Fibroblast of skin of left quadriceps (primary cell): ENCODE measurements around the gene CFAP68.
A peak's percentile ranks its signal among the peaks of the same experiment; 100 is the strongest.
"Not testable (repeated sequence)": the region's sequence is repeated elsewhere in the genome, so short reads cannot be mapped to it uniquely, and the experiment has no call there.

Experiments
- DNase-seq, 2 experiments: peaks; one replicate each; pipeline ENCODE4 v3.0.0-alpha.2; 2013; ENCODE audit warnings: low read depth in 2 of 2

CFAP68 gene

DNA sequence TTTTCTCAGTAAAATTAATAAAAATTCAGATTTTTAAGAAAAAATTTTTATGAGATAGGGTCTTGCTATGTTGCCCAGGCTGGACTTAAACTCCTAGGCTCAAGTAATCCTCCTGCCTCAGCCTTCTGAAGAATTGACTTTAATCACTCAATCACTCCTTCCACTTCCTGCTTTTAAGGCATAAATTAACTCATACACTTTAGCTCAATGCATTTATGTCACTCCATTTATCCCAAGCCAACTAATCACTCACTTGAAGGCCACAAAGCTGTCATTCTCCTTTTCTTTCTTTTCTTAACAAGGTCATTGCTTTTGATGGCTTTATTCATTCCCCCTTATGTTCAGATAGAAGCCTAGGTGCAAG, 8.8 kb upstream of the CFAP68 start:
- no peak for DNase-seq

DNA sequence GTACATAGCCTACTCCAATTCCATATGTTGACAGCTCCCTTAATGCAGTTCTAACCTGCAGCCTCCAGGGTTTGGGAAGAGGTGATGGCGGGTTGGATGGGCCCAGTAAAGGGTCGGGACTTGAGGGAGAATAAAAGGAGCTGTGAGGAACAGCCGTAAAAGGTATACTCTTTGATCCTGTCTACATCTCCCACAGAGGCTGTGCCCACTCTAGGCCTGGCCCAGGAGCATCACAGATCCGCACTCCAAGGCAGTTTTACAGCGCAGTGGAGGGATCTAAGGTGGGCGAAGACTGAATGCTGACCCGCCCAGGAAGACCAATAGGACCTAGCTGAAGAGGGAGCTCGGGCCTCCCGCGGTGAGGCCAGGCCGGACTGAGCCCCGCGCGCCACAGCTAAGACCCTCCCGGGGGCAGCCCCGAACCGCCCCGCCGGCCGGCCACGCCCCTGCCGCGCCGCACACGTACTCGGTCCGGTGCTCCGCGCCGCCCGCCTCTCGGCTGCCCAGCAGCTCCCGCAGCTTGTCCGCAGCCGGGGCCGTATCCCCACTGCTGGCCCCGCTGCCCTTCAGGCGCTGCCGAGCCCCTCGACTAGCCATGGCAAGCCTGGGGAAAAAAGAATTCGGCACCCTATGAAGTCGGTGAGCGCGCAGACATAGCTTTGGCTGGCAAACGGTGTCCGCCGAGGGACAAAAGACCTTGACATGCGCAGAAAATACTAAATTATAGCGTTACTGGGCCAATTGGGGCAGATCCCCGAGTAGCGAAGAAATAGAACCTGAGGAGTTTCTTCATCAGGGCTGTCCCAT, 8.3 kb upstream of the CFAP68 start, which contains the start of gene ALG9:
Gene ALG9 (minus strand): TSS at position 696 of the 807 bp plus-strand sequence. CDS start 99 bp downstream, at position 597.
- DNase-seq = peak; percentile 71

DNA sequence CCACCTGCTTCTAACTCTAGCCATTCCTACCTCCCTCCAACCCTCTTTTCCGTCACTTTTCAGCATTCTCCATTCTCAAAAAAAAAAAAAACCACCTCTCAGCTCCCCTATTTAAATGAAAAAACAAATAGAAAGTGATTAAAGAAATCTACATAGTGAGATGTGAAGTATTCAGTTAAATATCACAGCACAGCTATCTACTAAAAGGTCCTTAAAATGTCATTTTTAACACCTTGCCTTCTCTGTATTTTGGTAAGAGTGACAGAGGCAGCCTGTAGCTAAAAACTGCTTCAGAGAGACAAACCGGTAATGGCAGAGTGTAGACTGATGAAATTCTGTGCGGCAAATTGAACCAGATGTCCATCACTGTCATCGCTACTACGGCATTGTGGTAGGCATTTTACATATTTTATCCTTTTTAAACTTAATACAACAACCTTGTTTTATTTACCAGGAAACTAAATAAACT, 7.6 kb upstream of the CFAP68 start:
- DNase-seq = no peak

DNA sequence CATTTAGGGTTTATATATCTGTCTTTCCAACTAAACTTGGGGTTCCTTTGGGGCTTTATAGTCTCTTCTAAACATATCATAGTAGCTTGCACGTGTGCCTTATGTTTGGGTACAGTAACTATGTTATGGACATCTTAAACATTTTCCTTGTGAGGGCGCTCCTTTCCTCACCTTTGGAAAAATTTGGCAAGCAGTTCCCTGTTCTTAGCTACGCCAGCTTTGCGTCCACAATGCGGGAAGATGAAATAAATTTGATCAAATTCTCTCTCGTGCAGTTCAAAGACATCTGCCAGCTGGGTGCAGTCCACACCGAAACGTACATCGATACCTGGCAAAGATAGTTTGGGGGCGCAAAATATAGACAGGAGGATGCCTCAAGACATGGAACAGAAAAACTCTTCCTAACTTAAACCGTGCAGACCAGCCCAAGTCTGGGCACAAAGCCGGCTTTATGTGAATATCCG, 924 bp upstream of the CFAP68 start:
- peak; percentile 9 to 14 for DNase-seq

DNA sequence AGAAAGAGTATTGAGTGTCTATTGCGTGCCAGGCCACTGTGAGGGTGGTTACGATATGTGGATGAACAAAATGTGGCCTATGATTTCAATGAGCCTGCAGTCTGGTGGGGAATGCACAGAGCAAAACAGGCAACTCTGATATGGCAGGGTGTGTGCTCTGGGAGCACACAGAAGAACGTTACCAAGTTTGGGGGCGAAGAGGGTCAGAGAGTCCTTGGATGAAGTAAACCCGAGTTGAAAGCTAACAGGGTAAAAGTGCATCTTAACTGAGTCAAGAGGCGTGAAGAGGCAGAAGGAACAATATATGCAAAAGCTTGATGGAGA, 258 bp downstream of the CFAP68 start:
- no peak for DNase-seq

DNA sequence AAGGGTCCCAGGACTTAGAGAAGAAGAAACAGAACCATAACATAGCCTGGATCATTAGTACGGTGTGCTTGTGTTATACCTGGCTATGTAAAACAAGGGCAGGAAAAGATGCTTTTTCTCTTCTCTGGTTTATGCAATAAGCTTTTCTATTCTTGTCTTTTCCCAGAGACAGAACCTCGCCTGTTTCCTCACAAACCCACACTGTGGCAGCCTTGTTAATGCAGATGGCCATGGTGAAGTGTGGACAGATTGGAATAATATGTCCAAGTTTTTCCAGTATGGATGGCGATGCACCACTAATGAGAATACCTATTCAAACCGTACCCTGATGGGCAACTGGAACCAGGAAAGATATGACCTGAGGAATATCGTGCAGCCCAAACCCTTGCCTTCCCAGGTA, 2.9 kb downstream of the CFAP68 start:
- DNase-seq = no peak

DNA sequence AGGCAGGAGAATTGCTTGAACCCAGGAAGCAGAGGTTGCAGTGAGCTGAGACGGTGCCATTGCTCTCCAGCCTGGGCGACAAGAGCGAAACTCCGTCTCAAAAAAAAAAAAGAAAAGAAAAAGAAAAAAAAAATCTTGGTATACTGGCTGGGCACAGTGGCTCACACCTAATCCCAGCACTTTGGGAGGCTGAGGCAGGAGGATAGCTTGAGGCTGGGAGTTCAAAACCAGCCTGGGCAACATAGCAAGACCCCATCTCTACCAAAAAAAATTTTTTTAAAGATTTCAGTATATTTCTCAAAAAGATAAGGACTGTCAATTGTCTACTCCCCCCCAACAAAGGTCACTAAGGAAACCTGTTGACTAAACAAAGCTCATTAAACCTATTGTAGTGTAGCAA, 5.7 kb downstream of the CFAP68 start:
- not testable (repeated sequence) for DNase-seq

DNA sequence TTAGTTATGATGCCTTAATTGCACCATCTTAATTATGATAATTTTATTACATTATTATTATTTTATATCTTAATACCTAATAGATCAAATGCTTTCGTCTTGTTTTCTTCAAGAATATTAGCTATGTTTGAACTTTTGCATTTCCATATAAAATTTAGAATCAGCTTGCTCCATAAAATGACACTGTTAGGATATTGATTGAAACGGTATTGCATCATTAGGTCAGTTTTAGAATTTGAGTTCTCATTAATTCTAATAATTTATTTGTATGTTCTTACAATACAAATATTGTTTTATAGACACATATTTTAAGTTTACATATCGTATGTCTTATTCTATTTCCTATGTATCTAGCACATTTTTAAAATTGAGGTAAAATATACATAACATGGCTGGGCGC, 6.7 kb downstream of the CFAP68 start:
- DNase-seq = no peak

DNA sequence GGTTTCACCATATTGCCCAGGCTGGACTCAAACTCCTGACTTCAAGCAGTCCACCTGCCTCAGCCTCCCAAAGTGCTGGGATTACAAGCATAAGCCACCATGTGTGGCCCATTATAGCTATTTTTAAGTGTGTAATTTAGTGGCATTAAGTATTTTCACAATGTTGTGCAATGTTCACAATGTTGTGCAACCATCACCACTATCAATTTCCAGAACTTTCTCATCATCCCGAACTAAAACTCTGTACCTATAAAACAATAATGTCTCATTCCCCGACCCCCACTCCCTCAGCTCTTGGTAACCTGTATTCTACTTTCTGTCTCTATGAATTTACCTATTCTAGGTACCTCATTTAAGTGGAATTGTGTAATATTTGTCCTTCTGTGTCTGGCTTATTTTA, 7.5 kb downstream of the CFAP68 start:
- DNase-seq = no peak

DNA sequence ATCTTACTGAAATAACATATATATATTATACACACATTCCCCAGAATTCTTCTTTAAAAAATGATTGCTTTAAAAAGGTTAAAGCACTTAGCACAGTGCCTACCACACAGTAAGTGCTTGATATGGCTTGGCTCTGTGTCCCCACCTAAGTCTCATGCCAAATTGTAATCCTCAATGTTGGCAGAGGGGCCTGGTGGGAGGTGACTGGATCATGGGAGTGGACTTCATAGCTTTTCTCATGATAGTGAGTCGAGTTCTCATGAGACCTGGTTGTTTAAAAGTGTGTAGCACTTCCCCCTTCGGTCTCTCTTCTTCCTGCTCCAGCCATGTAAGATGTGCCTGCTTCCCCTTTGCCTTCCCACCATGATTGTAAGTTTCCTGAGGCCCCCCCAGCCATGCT, 26.1 kb downstream of the CFAP68 start:
- DNase-seq = no peak

DNA sequence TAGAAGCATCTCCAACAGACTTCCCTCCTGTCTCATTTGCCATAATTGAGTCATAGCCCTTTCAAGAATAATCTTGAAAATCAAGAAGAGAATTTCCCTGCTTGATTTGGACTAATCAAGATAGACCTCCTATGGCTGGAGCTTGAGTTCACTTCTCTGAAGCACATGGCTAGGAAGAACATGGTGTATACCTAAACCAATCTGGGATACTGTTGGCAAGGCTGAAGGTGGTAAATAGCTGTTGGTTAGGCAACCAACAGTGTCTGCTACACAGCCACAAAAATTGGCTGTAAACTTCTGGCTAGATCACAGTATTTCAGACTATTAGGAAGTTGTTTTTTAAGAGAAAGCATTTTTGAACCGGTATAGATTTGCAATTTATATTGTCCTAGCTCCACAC, 27.3 kb downstream of the CFAP68 start:
- no peak for DNase-seq

DNA sequence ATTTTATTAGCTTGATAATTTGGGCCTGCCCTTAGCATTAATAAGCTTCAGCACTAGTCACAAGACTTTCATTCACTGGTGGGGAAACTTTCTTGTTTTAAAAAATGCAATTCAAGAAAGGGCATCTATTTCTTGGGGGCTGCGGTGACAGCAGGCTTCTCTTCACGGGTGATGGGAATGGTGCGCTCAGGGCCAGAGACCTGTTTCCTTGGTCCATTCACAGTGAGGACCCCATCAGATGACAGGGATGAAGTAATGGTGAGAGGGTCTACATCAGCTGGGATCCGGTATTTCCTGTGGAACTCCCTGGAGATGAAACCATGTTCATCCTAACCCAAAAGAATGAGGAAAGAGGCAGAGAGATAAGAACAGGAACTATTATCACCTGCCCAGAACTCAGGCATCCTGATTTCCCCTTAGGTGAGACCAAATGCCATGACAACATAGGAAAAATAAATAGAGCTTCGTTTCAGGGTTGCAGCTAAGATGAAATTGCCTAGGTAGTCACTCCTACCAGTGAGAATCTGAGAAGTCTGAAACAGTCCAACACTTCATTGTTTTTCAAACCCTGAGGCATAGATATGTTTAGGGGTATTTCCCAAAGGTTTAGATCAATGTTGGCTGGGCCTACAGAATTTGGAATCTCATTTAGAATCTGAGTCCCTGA, 29.4 kb downstream of the CFAP68 start:
- DNase-seq = no peak

DNA sequence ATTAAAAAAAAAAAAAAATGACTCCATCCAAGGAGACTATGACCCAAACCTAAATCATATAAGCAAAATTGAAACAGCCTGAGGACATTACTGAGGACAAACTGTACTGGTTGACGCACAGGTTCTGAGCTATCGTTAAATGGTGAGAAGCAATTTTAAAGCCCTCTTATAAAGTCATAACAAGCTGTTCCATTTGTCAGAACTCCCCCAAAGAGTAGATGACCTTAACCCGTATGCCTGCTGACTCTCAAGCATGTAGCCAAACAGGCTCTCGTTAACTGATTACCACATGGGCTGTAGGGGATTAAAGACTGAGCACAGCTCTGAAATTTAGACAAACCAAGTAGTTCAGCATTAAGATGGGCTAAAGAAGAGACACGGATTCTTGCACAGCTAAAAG, 30.0 kb downstream of the CFAP68 start:
- DNase-seq = no peak

DNA sequence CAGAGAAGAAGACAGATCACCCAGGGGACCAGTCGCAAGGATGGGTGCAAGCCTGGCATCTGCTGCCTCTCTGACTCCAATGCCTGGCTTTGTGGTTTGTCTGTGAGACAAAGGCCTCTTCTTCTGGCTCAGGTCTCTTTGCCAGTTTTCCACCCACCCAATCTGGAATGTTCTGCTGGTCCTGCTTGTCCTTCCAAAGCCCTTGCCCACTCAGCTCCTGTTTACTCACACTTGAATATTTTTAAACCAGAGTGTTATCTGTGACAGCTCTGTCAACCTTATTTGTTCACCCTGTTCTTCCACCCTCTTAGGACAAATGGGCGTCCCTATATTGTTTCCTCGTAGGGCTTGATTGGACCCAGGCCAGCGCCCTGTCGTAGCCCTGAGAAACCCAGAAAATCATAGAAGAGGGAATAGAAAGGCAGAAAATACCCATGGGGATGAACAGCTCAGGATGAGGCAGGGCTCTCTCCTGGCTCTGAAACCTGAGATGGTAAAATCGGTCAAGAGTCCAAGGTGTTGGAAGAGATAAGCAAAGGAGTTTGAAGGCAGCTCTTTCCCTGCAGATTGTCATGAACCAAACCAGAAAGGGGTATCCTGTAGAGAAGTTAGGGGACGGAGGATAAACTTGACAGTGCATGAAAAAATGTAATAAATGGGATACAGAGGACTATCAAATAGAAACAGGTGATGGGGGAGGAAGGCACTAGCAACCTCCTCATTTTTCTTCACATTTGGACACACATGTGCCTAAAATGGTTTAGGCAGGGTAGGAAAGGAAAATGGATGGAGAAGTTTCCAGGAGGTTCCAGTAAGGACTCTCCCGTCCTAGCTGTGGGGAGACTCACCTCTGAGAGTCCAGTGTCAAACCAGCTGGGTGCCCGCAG, 31.6 kb downstream of the CFAP68 start:
- no peak for DNase-seq

DNA sequence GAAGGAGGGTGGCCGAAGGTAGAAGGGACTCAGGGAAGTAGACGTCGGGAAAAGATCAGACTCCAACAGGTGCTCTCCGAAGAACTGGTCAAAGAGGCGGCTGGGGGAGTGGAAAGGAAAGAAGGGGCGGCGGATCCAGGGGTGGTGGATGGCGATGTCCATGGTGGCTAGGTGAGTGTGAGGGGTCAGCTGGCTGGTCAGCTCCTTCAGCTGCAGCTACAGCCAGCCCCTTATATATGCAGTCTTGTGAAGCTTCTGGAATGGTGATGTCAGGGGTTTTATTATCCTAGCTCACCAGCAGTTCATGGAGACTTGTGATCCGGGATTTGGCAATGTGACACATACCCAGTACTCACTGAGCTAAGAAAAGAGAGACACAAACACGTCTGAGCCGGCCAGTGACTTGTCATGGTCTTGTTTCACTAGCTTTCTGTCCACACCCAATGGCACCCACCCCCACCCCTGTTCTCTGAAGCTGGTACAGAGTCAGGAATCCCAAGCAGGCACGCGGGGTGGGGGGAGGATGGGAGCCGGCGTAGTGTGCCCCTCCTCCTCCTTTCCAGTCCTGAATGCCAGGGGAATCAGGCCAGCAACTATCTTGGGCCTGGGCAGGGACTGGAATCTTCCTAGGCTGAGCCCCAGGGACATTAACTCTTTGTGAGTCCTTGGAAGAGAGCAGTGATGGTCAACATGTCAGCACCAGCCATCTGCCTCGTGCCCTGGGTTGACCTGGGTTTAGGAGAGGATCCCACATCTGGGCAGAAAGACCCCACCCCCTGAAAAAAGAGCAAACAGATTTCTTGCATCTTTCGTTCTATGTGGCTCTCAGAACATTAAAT, 32.4 kb downstream of the CFAP68 start, which contains the start of gene CRYAB:
Gene CRYAB (minus strand): TSS at position 208 of the 839 bp plus-strand sequence. CDS start 46 bp downstream, at position 162.
- DNase-seq = peak in 1 of 2 experiments; percentile 62

DNA sequence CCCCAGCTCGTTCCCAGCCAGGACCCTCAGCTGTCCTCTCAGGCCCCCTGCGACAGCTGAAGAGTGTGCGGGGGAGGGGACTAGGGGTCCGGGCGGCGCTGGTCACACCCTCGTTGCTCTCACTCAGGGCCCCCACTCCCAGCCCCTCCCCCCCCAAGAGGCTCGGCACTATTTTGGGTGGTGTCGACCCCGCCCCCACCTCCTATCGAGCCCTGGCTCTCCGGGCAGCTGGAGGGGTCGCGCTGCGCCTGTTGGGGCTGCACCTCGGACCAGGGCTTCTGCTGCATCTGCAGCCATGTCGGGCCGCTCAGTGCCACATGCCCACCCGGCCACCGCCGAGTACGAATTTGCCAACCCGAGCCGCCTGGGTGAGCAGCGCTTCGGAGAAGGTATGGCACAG, 33.2 kb downstream of the CFAP68 start, which contains the start of gene HSPB2:
Gene HSPB2 (plus strand): TSS at position 200 of the 400 bp plus-strand sequence. CDS start 96 bp downstream, at position 296.
- no peak for DNase-seq

DNA sequence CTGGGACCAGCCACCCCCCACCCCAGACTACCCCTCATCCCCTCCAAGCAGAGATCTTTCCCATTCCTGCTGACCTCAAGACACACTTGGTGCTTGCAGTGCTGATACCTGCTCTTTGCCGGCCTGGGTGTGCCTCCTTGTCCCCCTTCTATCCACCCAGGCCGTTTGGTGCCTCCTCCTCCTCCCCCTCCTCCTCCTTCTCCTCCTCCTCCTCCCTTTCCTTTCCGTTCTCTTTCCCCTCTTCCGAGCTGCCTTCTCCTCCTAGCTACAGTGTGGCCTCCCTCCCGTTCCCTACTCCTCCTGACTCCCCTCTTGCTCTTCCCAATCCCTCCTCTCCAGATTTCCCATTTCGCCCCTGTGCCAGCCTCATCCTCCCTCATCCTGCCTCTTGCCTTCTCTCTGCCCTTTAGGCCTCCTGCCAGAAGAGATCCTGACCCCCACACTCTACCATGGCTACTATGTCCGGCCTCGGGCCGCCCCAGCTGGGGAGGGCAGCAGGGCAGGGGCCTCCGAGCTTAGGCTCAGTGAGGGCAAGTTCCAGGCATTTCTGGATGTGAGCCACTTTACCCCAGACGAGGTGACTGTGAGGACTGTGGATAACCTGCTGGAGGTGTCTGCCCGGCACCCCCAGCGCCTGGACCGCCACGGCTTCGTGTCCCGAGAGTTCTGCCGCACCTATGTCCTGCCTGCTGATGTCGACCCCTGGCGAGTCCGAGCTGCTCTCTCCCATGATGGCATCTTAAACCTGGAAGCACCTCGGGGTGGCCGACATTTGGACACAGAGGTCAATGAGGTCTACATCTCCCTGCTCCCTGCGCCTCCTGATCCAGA, 33.9 kb downstream of the CFAP68 start:
- DNase-seq = no peak

DNA sequence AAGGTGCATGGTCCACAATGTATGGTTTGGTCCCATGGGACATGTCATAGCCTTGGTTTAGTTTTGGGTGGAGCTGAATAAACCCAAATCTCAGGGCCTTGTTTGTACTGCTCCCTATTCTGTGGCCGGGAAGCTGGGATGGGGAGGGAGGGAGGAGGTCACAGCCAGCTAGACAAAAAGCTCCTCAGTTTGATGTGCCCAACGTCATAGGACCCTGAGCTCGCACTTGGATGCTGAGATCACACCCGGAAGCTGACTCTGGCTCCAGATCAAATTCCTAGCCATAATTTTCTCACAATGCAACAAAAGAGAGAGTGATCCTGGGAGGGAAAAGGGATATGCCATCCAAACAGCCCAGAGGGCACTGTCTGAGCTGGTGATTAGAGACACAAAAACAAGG, 34.7 kb downstream of the CFAP68 start:
- DNase-seq = no peak

DNA sequence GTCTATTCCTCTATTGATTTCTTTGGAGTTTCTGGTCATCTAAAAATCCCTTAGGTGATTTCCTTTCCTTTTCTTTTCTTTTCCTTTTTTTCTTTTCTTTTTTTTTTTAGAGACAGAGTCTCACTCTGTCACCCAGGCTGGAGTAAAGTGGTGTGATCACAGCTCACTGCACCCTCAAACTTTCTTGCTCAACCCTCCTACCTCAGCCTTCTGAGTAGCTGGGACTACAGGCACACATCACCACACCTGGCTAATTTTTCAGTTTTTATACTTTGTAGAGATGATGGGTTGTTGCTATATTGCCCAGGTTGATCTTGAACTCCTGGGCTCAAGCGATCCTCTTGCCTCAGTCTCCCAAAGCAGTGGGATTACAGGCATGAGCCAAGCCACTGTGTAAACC, 37.4 kb downstream of the CFAP68 start:
- DNase-seq = no peak

DNA sequence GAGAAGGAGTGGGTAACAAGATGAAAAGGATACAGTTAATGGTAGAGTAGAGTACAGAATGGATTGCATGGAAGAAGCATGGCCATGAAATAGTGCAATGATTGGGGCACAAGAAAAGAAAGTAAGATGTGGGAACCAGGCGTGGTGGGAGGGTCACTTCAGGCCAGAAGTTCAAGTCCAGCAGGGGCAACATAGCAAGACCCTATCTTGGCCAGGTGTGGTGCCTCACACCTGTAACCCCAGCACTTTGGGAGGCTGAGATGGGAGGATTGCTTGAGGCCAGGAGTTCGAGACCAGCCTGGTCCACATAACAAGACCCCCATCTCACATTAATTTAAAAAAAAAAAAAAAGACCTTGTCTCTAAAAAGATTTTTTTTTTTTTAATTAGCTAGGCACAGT, 38.0 kb downstream of the CFAP68 start:
- no peak for DNase-seq
